Panc1 (cell line): ENCODE results near the gene HLCS. TPM values are rescaled to one million over a fixed set of nuclear protein-coding genes. Genes with fewer than 3 reads are reported as not detected.

Source experiments
- ATAC-seq: fragments of 200-7000 bp; cut with Tn5 transposase; 2 replicates; pipeline ENCODE4 v1.9.1; 2020; ENCODE audit warnings: mild to moderate bottlenecking, moderate library complexity
- BruUV-seq: library from RNA; stranded (reverse); fragments of 400-500 nt; replicated peaks from 2 replicates; lab custom pipeline; 2021; lab: Mats Ljungman, UMichigan
- CTCF ChIA-PET: fragments of 300-600 bp; sonication (Branson Sonifier 250); formaldehyde crosslinking; loops from one replicate; lab custom pipeline; 2022; ENCODE audit warnings: antibody characterized with exemption; lab: Charles Lee
- POLR2A ChIA-PET: fragments of 300-600 bp; sonication (Branson Sonifier 250); formaldehyde crosslinking; loops from one replicate; lab custom pipeline; 2022; ENCODE audit warnings: antibody characterized with exemption; lab: Charles Lee
- DNase-seq: peaks from one replicate; pipeline ENCODE4 v3.0.0-alpha.2; 2010; ENCODE audit warnings: low read depth, low spot score
- H3K27ac ChIP-seq: 2 replicates; pipeline ENCODE4 v1.5.1; 2011; ENCODE audit warnings: mild to moderate bottlenecking, low read length, inconsistent platforms
- H3K27me3 ChIP-seq: fragments of 200-500 bp; sonication (Bioruptor generic); 2 replicates; pipeline ENCODE4 v1.6.0; 2014; ENCODE audit warnings: low read length, inconsistent platforms; ENCODE audit not compliant: control insufficient read depth, insufficient read depth
- H3K36me3 ChIP-seq: fragments of 200-500 bp; sonication (Bioruptor generic); 2 replicates; pipeline ENCODE4 v1.5.1; 2014; ENCODE audit warnings: inconsistent platforms, mild to moderate bottlenecking, low read length, moderate library complexity; ENCODE audit not compliant: control insufficient read depth, insufficient read depth
- H3K4me1 ChIP-seq: 2 replicates; pipeline ENCODE4 v1.5.1; 2011; ENCODE audit warnings: inconsistent platforms, mild to moderate bottlenecking, low read length, moderate library complexity; ENCODE audit not compliant: control insufficient read depth, insufficient read depth
- H3K4me3 ChIP-seq, 2 experiments: 2 replicates each; pipeline ENCODE4 v1.5.1; 2011 to 2012; ENCODE audit warnings: low read depth in 2 of 2, low read length in 2 of 2, mild to moderate bottlenecking in 2 of 2, inconsistent platforms in 1 of 2, moderate library complexity in 1 of 2
- H3K9me3 ChIP-seq: fragments of 200-500 bp; sonication (Bioruptor generic); 2 replicates; pipeline ENCODE4 v1.5.1; 2014; ENCODE audit warnings: low read depth, mild to moderate bottlenecking, inconsistent platforms, low read length, moderate library complexity; ENCODE audit not compliant: control insufficient read depth, insufficient read depth
- CTCF ChIP-seq: fragments of 450-650 bp; IDR thresholded peaks from 2 replicates; pipeline ENCODE4 v1.5.1; 2017; ENCODE audit warnings: mild to moderate bottlenecking
- POLR2AphosphoS5 ChIP-seq: IDR thresholded peaks from 2 replicates; pipeline ENCODE4 v1.6.1; 2012; ENCODE audit warnings: mild to moderate bottlenecking, low read depth, low read length, moderate library complexity
- REST ChIP-seq, 2 experiments: IDR thresholded peaks; 2 replicates each; pipeline ENCODE4 v1.6.1; 2011 to 2012; ENCODE audit warnings: low read depth in 2 of 2, control low read depth in 1 of 2, low read length in 1 of 2, mild to moderate bottlenecking in 1 of 2, moderate library complexity in 1 of 2; ENCODE audit not compliant: insufficient read depth in 1 of 2
- SIN3A ChIP-seq: IDR thresholded peaks from 2 replicates; pipeline ENCODE4 v1.6.1; 2012; ENCODE audit warnings: low read depth, mild to moderate bottlenecking, low read length, moderate library complexity, borderline replicate concordance; ENCODE audit not compliant: insufficient read depth
- TCF7L2 ChIP-seq: IDR thresholded peaks from 2 replicates; pipeline ENCODE4 v1.6.1; 2011; ENCODE audit warnings: mild to moderate bottlenecking, low read depth, low read length, inconsistent platforms
- in situ Hi-C: cut with HindIII; loops from 2 replicates; pipeline ENCODE4 v1.10.0; 2016; ENCODE audit warnings: low sequenced_read_pairs, low pct_unique_long_range_greater_than_20kb
- intact Hi-C: fragments of 100-400 bp; cut with micrococcal nuclease; formaldehyde crosslinking; loops from one replicate; pipeline ENCODE4 v1.10.0; 2022; ENCODE audit not compliant: unreplicated experiment
- total RNA-seq: library from RNA; stranded (reverse); gene quantifications from one replicate; pipeline ENCODE4 v1.2.1, GENCODE V29; 2021; ENCODE audit not compliant: unreplicated experiment

Gene HLCS
- total RNA-seq, 1 experiment from 2014 or later: 15.3 TPM

GRCh38 chr21:36723371-36723881 lies 243.0 kb downstream of the HLCS start:
- no peaks in the 10 kb centered on the region for H3K36me3 ChIP-seq
- no peak overlapping the region for H3K27ac ChIP-seq
- no peak for ATAC-seq
- TF ChIP-seq REST (IDR thresholded peaks at IDR 0.05; ENCODE audit: insufficient read depth in 1 of 2, low read depth in 2 of 2, low read length in 1 of 2): no peak
- TF ChIP-seq CTCF: no peak
- no peak for TF ChIP-seq POLR2AphosphoS5
- no peak for TF ChIP-seq SIN3A
- no peak for TF ChIP-seq TCF7L2
- ChIA-PET POLR2A (interaction anchor here (0.6 kb wide), 1 partner anchor 14 kb away, joined by 5 read pairs; no protein-coding TSS in a partner anchor), CTCF (no interaction called here)
- intact Hi-C loops: no loop called here
- DNase-seq: no peak
- in situ Hi-C loops: no loop called here
- no peaks in the 10 kb centered on the region for H3K27me3 ChIP-seq
- BruUV-seq: no TSS peak
- H3K4me1 ChIP-seq: no peaks in the 10 kb centered on the region
- H3K4me3 ChIP-seq: no peak overlapping the region
- no peaks in the 10 kb centered on the region for H3K9me3 ChIP-seq

- no peaks in the 10 kb centered on the region for H3K4me1 ChIP-seq
- no peak overlapping the region for H3K27ac ChIP-seq
- CTCF ChIA-PET: no interaction called here
- intact Hi-C loops: no loop called here
- TF ChIP-seq CTCF: no peak
- no peak for TF ChIP-seq REST (IDR thresholded peaks at IDR 0.05; ENCODE audit: insufficient read depth in 1 of 2, low read depth in 2 of 2, low read length in 1 of 2)
- H3K27me3 ChIP-seq: no peaks in the 10 kb centered on the region
- DNase-seq: no peak
- no peaks in the 10 kb centered on the region for H3K9me3 ChIP-seq
- no TSS peak for BruUV-seq
- H3K36me3 ChIP-seq: no peaks in the 10 kb centered on the region
- in situ Hi-C loops: no loop called here
- ATAC-seq: no peak
- POLR2A ChIA-PET: no interaction called here
- H3K4me3 ChIP-seq: no peak overlapping the region
Measured at GRCh38 chr21:36722370-36723368, 243.8 kb downstream of the HLCS start.
